Endothelial cell of umbilical vein (primary cell): ENCODE data around the gene OR2A25.

Source experiments
- EZH2 ChIP-seq: IDR thresholded peaks from 2 replicates; pipeline ENCODE4 v1.6.1; 2012; ENCODE audit warnings: borderline replicate concordance, low read depth, mild to moderate bottlenecking, moderate library complexity, low read length, inconsistent platforms; ENCODE audit not compliant: severe bottlenecking
- GATA2 ChIP-seq: IDR thresholded peaks from 2 replicates; pipeline ENCODE4 v1.7.0; 2011; ENCODE audit warnings: low read depth, mild to moderate bottlenecking, moderate library complexity, mixed read lengths, low read length; ENCODE audit not compliant: insufficient read length, insufficient read depth
- JUN ChIP-seq: IDR thresholded peaks from 2 replicates; pipeline ENCODE4 v1.6.1; 2011; ENCODE audit warnings: borderline replicate concordance, low read depth; ENCODE audit not compliant: insufficient read length, insufficient read depth
- MYC ChIP-seq: IDR thresholded peaks from one replicate; pipeline ENCODE4 v1.6.1; 2011; ENCODE audit warnings: mild to moderate bottlenecking, low read depth, low read length
- POLR2A ChIP-seq: IDR thresholded peaks from 2 replicates; pipeline ENCODE4 v1.6.1; 2012; ENCODE audit warnings: low read depth, mild to moderate bottlenecking, control low read depth, low read length
- POLR2AphosphoS5 ChIP-seq: IDR thresholded peaks from 2 replicates; pipeline ENCODE4 v1.6.1; 2012; ENCODE audit warnings: low read depth, mild to moderate bottlenecking, control low read depth, low read length, moderate library complexity; ENCODE audit not compliant: insufficient read depth
- TF ChIP-seq, protein P1 (sequence below), 2 donors: IDR thresholded peaks; 1 replicate in 1 of 2; 2 replicates in 1 of 2; pipeline ENCODE4 v1.5.1; 2011; ENCODE audit warnings: low read length in 2 of 2, mild to moderate bottlenecking in 2 of 2, moderate library complexity in 2 of 2, control low read depth in 1 of 2, inconsistent platforms in 1 of 2, low read depth in 1 of 2; ENCODE audit not compliant: insufficient read depth in 1 of 2; ENCODE audit errors: extremely low read depth in 1 of 2
- TF ChIP-seq, protein P2 (sequence below): IDR thresholded peaks from 2 replicates; pipeline ENCODE4 v1.6.1; 2011; ENCODE audit not compliant: insufficient read depth, insufficient read length

DNA sequence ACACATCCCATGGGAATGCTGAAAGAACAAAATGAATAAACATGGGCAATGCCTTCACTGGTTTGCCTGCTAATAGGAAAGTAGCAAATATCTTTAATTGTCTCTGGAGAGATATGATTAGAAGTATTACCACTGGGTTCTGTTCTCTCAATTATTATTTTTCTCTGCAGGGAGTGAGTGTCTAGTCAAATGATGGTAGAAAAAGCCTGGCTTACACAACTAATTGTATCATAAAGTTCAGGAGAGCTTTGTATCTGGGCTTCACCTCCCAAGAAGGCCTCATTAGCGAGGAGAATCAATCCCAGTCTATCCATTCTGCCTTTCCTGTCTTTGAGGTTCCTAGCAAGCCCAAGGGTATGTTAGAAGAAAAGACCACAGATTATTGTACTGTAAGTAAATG lies 53.3 kb downstream of the OR2A25 start, which contains the start of gene OR2A14:
- TF ChIP-seq, protein P1, sequence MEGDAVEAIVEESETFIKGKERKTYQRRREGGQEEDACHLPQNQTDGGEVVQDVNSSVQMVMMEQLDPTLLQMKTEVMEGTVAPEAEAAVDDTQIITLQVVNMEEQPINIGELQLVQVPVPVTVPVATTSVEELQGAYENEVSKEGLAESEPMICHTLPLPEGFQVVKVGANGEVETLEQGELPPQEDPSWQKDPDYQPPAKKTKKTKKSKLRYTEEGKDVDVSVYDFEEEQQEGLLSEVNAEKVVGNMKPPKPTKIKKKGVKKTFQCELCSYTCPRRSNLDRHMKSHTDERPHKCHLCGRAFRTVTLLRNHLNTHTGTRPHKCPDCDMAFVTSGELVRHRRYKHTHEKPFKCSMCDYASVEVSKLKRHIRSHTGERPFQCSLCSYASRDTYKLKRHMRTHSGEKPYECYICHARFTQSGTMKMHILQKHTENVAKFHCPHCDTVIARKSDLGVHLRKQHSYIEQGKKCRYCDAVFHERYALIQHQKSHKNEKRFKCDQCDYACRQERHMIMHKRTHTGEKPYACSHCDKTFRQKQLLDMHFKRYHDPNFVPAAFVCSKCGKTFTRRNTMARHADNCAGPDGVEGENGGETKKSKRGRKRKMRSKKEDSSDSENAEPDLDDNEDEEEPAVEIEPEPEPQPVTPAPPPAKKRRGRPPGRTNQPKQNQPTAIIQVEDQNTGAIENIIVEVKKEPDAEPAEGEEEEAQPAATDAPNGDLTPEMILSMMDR (IDR thresholded peaks at IDR 0.05; ENCODE audit: extremely low read depth in 1 of 2, insufficient read depth in 1 of 2, low read depth in 1 of 2, low read length in 2 of 2), result no peak
- TF ChIP-seq POLR2A (no peak), EZH2 (no peak), POLR2AphosphoS5 (no peak), MYC (no peak), JUN (no peak), GATA2 (no peak)
- TF ChIP-seq, protein P2, sequence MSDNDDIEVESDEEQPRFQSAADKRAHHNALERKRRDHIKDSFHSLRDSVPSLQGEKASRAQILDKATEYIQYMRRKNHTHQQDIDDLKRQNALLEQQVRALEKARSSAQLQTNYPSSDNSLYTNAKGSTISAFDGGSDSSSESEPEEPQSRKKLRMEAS, result no peak
